OCI-LY3 (cell line): Measurements from ENCODE around the gene SRSF2.

Experiments
- CTCF ChIP-seq: fragments of 200-600, 300-600 bp; sonication (generic); IDR thresholded peaks from 2 replicates; pipeline ENCODE4 v1.5.1; 2014; ENCODE audit warnings: antibody characterized with exemption, low read length, low read depth
- EZH2phosphoT487 ChIP-seq: fragments of 200-600 bp; shearing (Covaris generic); IDR thresholded peaks from 2 replicates; pipeline ENCODE4 v1.6.1; 2018; ENCODE audit warnings: antibody characterized with exemption, mixed run types, low read depth

- TF ChIP-seq CTCF: peak; percentile 87
- no peak for TF ChIP-seq EZH2phosphoT487
Measured at GRCh38 chr17:76714822-76715495, 22.2 kb downstream of the SRSF2 start.
